Stimulated activated CD4-positive, alpha-beta T cell treated with anti-CD3 and anti-CD28 coated beads, Interleukin-15, amount 100 ng/mL, for 24 hours (primary cell): ENCODE data around the gene RGL3.
"Not testable (repeated sequence)": the region's sequence is repeated elsewhere in the genome, so short reads cannot be mapped to it uniquely, and the experiment has no call there.

ENCODE experiments used
- DNase-seq: peaks from one replicate; pipeline ENCODE4 v3.0.0-alpha.2; 2020

The RGL3 gene

GRCh38 chr19:11418549-11419506 is at the start of gene RGL3:
RGL3 (minus strand) TSS chr19:11419314; CDS start chr19:11419278, 36 bp downstream.
- DNase-seq: no peak

- not testable (repeated sequence) for DNase-seq
These were observed 49.2 kb upstream of the RGL3 start for GRCh38 chr19:11468266-11468845.

- DNase-seq: no peak
These were observed 46.5 kb upstream of the RGL3 start for GRCh38 chr19:11465600-11465999.

GRCh38 chr19:11464333-11465265 is 45.5 kb upstream of the RGL3 start:
- DNase-seq: no peak

- no peak for DNase-seq
These were observed 44.3 kb upstream of the RGL3 start for GRCh38 chr19:11463391-11463790.

GRCh38 chr19:11461453-11461852 is 42.3 kb upstream of the RGL3 start:
- DNase-seq: no peak

- no peak for DNase-seq
These were observed 41.1 kb upstream of the RGL3 start for GRCh38 chr19:11460207-11460606.

GRCh38 chr19:11458912-11459311 is 39.8 kb upstream of the RGL3 start:
- not testable (repeated sequence) for DNase-seq

- DNase-seq: no peak
These were observed 39.3 kb upstream of the RGL3 start for GRCh38 chr19:11458236-11458900.

- no peak for DNase-seq
These were observed 38.7 kb upstream of the RGL3 start for GRCh38 chr19:11457831-11458230.

GRCh38 chr19:11457115-11457514 is 38.0 kb upstream of the RGL3 start:
- no peak for DNase-seq

GRCh38 chr19:11456659-11457058 is 37.5 kb upstream of the RGL3 start:
- no peak for DNase-seq

GRCh38 chr19:11455233-11455554 is 36.1 kb upstream of the RGL3 start:
- not testable (repeated sequence) for DNase-seq

- peak; percentile 36 for DNase-seq
These were observed 34.6 kb upstream of the RGL3 start for GRCh38 chr19:11453468-11454341.

GRCh38 chr19:11452620-11453310 is 33.7 kb upstream of the RGL3 start:
- DNase-seq: no peak

- no peak for DNase-seq
These were observed 32.9 kb upstream of the RGL3 start for GRCh38 chr19:11451871-11452619.

GRCh38 chr19:11451327-11451870 is 32.3 kb upstream of the RGL3 start:
- DNase-seq: no peak

GRCh38 chr19:11450570-11451326 is 31.6 kb upstream of the RGL3 start:
- no peak for DNase-seq

GRCh38 chr19:11448923-11449554 is 29.9 kb upstream of the RGL3 start:
- no peak for DNase-seq
